NCI-H146 treated with DMSO at 0.1 percent for 48 hours (cell line): ENCODE measurements around the gene CRYGS.
"Not testable (repeated sequence)": the region's sequence is repeated elsewhere in the genome, so short reads cannot be mapped to it uniquely, and the experiment has no call there.

ENCODE experiments used
- DNase-seq: peaks from one replicate; lab custom pipeline; 2025; ENCODE audit not compliant: unreplicated experiment; lab: John Stamatoyannopoulos, UW

CRYGS gene

DNA sequence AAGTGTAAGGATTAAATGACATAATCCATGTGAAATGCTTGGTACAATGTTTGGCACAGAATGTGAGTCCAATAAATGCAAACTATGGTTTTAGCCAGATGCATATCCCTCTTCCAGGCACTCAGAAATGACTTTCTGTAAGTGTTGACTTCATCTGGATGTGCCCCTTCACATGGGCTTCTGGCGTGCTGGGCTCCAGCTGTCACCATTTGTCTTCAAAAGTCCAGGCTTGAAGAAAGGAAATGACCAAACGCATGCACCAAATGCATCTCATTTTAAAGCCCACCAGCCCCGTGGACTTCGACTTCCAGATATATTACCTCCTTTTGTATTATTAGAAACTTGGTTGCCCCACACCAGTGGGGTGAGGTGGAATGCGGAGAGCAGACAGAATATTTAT is 23.7 kb downstream of the CRYGS start:
- DNase-seq = no peak

- no peak for DNase-seq
Observed at GRCh38 chr3:186519021-186519658, 25.0 kb downstream of the CRYGS start.

DNA sequence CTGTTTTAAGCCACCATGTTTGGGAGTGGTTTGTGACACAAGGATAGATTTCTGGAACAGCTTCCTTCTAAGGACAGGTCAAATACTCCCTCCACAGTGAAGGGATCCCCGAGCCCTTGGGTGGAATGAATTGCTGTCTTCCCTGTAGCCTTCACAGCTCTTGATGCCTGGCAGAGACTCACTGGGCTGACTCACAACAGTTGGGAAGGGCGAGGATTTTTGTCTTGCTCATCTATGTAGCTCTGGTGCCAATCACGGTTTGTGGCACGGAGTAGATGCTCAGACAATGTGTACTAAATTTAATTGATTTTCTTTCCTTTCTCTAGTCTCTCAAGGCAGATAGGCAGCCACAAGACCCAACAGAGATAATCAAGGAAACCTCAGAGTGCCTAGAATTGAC is 27.0 kb downstream of the CRYGS start:
- DNase-seq = no peak

GRCh38 chr3:186516646-186517045 is 27.5 kb downstream of the CRYGS start:
- no peak for DNase-seq

DNA sequence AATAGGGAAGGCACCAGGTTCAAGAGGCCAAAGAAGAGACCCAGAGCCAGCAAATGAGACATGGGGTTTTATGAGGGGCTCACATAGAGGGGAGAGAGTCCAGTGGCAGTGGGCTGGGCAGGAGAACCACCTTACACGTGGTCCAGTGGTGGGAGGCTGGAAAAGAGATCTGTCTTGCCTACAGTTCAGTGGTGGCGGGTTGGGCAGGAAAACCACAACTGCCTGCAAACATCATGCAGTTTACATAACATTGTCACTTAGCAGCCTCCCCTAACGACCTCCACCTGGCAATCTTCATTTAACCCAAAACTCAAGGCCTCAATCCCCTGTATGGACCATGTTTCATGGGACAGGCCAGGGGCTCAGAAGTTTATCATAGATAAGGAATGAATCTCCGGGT is 29.1 kb downstream of the CRYGS start:
- no peak for DNase-seq

GRCh38 chr3:186514296-186515002 is 29.7 kb downstream of the CRYGS start:
- DNase-seq = no peak

DNA sequence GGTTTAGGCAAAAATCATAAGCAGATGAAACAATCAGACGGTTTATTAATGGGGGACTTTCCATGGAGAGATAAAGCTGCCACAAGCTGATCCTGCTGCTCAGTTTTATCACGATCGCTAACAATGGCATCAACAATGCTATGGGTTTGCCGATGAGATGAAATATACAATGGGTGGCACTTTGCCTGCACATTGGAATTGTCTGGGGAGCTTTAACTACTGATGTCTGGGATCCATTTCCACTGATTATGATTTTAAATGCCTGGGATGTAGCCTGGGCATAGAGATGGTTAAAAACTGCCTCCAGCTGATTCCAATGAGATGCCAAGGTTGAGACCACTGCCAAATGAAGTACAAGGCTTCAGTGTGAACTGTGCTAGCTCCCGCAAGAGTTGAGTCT is 30.8 kb downstream of the CRYGS start:
- DNase-seq = no peak

- DNase-seq = no peak
Observed at GRCh38 chr3:186512570-186513302, 31.4 kb downstream of the CRYGS start.

GRCh38 chr3:186511702-186512101 is 32.5 kb downstream of the CRYGS start:
- DNase-seq = no peak

DNA sequence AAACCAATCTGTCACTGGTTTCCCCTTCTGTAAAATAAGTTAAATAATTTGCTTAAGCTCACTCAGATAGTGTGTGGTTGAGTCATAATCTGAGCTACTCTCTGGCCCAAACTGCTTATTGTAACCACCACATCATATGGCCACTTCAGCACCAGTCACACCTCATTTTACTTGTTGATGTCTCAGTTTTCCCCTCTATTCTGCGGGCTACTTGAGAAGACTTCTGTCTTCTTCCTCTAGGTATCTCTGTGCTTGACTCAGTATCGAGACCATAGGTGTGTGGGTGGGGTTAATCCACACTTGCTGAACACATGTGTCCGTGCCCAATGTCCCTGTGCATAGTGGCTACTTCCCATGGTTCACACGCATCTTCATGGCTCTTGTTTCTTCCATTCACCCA is 32.9 kb downstream of the CRYGS start:
- DNase-seq = no peak

GRCh38 chr3:186510374-186511079 is 33.7 kb downstream of the CRYGS start:
- no peak for DNase-seq

DNA sequence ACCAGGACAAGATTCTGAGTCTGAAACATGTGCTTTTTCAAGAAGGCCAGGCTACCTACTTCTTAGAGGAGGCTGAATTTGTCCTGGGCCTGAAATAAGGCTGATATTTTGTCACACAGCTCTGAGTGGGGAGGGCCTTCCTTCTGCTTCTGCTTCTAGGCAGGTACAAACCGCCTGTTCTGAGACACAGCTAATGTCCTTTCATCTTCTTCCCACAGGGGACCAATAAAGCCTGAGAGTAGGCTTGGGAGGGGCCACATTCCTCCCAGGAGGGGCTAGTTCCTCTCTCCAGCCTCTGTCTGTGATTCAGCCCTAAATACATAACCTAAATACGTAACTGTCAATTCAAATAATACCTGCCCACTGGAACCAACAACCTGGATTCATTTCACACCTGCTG is 34.8 kb downstream of the CRYGS start:
- peak; percentile 75 for DNase-seq

DNA sequence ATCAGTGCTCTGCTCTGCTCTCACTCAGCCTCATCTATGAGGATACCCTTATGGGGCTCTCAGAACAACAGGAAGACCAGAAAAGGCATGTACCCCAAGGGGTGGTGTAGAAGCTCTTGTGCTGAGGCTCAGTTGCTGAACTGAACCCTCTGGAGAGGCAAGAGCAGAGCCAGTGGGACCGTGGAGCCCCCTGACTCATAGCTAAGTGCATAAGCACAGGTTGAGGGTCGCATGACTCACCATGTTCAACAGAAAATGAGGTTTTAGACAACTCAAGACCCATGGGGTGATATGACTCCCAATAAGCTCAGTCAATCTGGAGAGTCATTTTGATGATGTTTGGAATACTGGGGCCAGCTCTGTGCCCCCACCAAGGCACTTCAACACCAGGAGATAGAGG is 37.3 kb downstream of the CRYGS start:
- no peak for DNase-seq

GRCh38 chr3:186506191-186506739 is 37.9 kb downstream of the CRYGS start:
- DNase-seq = no peak

- no peak for DNase-seq
Observed at GRCh38 chr3:186502966-186503712, 41.0 kb downstream of the CRYGS start.

DNA sequence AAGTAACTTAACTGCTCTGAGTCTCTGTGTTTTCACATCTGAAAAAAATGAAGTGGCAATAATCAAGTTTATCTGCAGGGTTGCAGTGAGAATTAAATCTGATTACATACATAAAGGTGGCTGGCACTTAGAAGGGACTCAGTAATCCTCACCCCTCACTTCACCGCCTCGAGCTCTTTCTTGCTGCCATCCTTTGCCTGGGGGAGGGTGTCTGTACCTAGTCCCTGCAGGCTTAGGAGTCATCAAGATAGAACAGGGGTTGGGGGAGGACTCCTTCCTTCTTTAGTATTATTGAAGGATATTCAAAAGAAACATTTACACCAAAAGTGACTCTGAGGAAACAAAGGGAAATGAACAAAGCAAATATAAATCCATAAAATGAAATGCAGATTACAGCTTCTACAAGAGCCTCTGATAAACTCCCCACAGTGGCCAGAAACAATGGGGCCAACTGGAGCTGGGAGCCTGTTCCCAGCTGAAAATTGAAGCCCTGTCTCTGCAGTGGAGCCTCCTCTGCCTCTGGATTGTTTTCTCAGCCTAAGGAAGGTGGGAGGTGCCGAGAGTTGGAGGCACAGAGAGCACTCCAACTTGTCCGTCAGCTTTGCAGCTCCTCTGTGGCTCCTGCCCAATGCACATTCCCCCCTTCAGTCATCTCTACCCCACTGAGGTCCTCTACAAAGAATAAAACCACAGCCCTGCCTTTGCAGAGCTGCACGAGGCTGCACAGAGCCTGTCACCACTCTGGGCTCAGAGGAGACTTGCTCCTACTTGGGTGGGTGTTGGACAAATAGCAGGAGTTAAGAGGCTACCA is 41.8 kb downstream of the CRYGS start:
- no peak for DNase-seq

GRCh38 chr3:186499949-186500348 is 44.2 kb downstream of the CRYGS start:
- DNase-seq = not testable (repeated sequence)

GRCh38 chr3:186498022-186498421 is 46.2 kb downstream of the CRYGS start:
- not testable (repeated sequence) for DNase-seq

DNA sequence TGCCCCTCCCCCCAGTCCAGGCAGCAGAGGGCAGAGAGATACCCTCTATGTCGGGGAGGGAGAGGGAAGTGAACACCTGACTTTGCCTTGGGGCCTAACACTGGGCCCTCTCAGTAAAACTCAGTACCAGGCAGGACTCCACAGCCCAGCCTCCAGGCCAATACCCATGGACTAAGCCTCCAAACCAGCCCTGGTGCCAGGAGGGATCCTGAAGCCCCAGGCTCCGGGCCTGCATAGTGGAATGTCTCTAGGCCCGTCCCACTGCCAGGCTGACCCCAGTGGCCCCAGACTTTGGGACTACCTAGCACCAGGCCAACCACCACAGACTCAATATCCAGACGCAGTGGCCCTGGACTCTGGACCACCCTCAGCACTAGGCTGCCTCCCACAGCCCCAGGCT is 46.6 kb downstream of the CRYGS start:
- no peak for DNase-seq

DNA sequence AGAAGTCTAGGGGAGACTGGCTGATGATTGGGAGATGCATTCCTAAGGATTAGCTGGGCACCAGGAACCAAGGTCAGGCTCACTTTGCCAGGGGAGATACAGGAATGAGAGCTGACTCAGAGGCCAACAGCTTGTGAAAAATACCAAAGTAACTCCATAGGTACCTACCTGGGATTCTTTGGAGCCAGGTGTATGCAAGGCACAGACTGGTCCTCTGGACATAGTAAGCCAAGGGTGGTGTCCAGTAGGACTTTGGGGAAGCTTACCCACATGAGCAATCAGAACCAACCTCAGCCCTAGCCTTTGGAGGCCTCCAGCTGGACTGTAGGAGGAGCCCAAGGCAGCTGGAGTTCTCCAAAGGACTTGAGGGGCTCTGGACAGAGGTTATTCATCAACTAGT is 47.5 kb downstream of the CRYGS start:
- DNase-seq = no peak
